ENCODE data around the gene GREM1.

DNA sequence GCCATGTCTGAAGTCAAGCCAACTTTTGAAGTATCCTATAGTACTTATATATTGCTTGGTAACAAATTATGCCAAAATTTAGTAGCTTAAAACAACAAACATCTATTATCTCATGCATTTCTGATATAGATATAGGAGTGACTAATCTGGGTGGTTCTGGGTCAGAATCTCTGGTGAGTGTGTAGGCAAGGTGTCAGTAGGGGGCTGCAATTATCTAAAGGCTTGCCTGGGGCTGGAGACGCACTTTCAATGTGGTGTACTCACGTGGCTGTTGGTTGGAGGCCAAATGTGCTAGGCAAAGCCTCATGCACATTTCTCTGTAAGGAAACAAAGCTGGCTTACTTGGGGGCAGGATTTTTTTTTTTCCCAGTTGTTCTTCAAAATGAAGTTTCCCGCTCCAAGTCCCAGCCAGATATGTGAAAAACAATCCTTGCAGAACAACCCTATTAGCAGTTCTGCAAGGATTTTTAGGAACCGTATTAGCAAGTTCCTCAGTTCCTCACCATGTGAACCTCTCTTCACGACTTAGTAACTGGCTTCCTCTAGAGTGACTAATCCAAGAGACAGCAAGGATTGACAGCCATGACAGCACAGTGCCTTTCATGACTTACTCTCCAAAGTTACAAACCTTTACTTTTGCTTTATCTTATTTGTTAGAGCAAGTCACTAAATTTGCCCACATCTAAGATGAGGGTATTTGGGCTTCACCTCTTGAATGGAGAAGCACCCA, 25.8 kb downstream of the GREM1 start:
- TF ChIP-seq, protein P1, sequence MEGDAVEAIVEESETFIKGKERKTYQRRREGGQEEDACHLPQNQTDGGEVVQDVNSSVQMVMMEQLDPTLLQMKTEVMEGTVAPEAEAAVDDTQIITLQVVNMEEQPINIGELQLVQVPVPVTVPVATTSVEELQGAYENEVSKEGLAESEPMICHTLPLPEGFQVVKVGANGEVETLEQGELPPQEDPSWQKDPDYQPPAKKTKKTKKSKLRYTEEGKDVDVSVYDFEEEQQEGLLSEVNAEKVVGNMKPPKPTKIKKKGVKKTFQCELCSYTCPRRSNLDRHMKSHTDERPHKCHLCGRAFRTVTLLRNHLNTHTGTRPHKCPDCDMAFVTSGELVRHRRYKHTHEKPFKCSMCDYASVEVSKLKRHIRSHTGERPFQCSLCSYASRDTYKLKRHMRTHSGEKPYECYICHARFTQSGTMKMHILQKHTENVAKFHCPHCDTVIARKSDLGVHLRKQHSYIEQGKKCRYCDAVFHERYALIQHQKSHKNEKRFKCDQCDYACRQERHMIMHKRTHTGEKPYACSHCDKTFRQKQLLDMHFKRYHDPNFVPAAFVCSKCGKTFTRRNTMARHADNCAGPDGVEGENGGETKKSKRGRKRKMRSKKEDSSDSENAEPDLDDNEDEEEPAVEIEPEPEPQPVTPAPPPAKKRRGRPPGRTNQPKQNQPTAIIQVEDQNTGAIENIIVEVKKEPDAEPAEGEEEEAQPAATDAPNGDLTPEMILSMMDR (IDR thresholded peaks at IDR 0.05; ENCODE audit: low read length), result no peak
- no peak for TF ChIP-seq EZH2 (IDR thresholded peaks at IDR 0.05; ENCODE audit: borderline replicate concordance, low read length)
